Endothelial cell of umbilical vein (primary cell): Measurements from ENCODE around the gene USP40. TPM values are rescaled to one million over a fixed set of nuclear protein-coding genes. Genes with fewer than 3 reads are reported as not detected.

Source experiments
- BruUV-seq: library from RNA; stranded (reverse); fragments of 400-500 nt; replicated peaks from 2 replicates; lab custom pipeline; 2021; lab: Mats Ljungman, UMichigan
- CTCF ChIA-PET: fragments of 300-600, 350-600 bp; sonication (Branson Sonifier 250); formaldehyde crosslinking; loops from one replicate; lab custom pipeline; 2021; ENCODE audit warnings: antibody characterized with exemption, inconsistent platforms; lab: Charles Lee
- POLR2A ChIA-PET: fragments of 300-600, 350-600 bp; sonication (Branson Sonifier 250); formaldehyde crosslinking; loops from one replicate; lab custom pipeline; 2021; ENCODE audit warnings: antibody characterized with exemption, inconsistent platforms; lab: Charles Lee
- DNase-seq: peaks from one replicate; pipeline ENCODE4 v3.0.0-alpha.2; 2011; ENCODE audit warnings: low read depth, low spot score
- FAIRE-seq: peaks from 2 replicates; lab custom pipeline; 2011; peaks lifted over from hg19 to GRCh38; lab: Jason Lieb, UNC
- H2AFZ ChIP-seq: 2 replicates; pipeline ENCODE4 v1.6.0; 2012; ENCODE audit warnings: low read depth, low read length, control low read depth, inconsistent platforms
- H3K27ac ChIP-seq: 2 replicates; pipeline ENCODE4 v1.5.1; 2011; ENCODE audit warnings: low read depth, mild to moderate bottlenecking, control low read depth, low read length, moderate library complexity; ENCODE audit not compliant: insufficient read depth
- H3K27me3 ChIP-seq, 2 experiments: 2 replicates each; pipeline versions ENCODE4 v1.6.0 to v1.6.1; 2011; ENCODE audit warnings: low read length in 2 of 2, mixed read lengths in 1 of 2; ENCODE audit not compliant: control insufficient read depth in 2 of 2, insufficient read depth in 2 of 2
- H3K36me3 ChIP-seq, 2 experiments: 2 replicates in 1 of 2; 3 replicates in 1 of 2; pipeline ENCODE4 v1.5.1; 2011; ENCODE audit warnings: low read length in 2 of 2, mild to moderate bottlenecking in 1 of 2, moderate library complexity in 1 of 2; ENCODE audit not compliant: control insufficient read depth in 2 of 2, insufficient read depth in 2 of 2; ENCODE audit errors: extremely low read depth in 1 of 2
- H3K4me1 ChIP-seq: 3 replicates; pipeline ENCODE4 v1.5.1; 2011; ENCODE audit warnings: mild to moderate bottlenecking, low read length; ENCODE audit not compliant: control insufficient read depth, insufficient read depth; ENCODE audit errors: extremely low read depth
- H3K4me2 ChIP-seq: 2 replicates; pipeline ENCODE4 v1.6.1; 2011; ENCODE audit warnings: low read length, control low read depth, mixed read lengths; ENCODE audit not compliant: insufficient read depth
- H3K4me3 ChIP-seq, 3 experiments: fragments of 200-600 bp in 1 of 3; sonication (generic), shearing (Covaris generic) in 1 of 3; replicated peaks in 1 of 3; 2 replicates each; pipeline ENCODE4 v1.5.1; 2011 to 2016; ENCODE audit warnings: control low read depth in 3 of 3, low read length in 3 of 3, mild to moderate bottlenecking in 2 of 3, inconsistent platforms in 1 of 3, low read depth in 1 of 3, moderate library complexity in 1 of 3; ENCODE audit not compliant: insufficient read depth in 1 of 3
- H3K79me2 ChIP-seq: 2 replicates; pipeline ENCODE4 v1.6.0; 2012; ENCODE audit warnings: low read length, inconsistent platforms; ENCODE audit not compliant: control insufficient read depth, insufficient read depth
- H3K9ac ChIP-seq: replicated peaks from 2 replicates; pipeline ENCODE3; 2011; ENCODE audit warnings: low read length, control low read depth; ENCODE audit not compliant: insufficient read depth; ENCODE audit errors: extremely low read depth
- H3K9me1 ChIP-seq: replicated peaks from 3 replicates; pipeline ENCODE4 v1.6.0; 2011; ENCODE audit warnings: mild to moderate bottlenecking, low read length; ENCODE audit not compliant: control insufficient read depth, insufficient read depth; ENCODE audit errors: extremely low read depth
- H3K9me3 ChIP-seq: replicated peaks from 2 replicates; pipeline ENCODE4 v1.5.1; 2012; ENCODE audit warnings: low read length, inconsistent platforms; ENCODE audit not compliant: control insufficient read depth, insufficient read depth
- H4K20me1 ChIP-seq: replicated peaks from 2 replicates; pipeline ENCODE3; 2011; ENCODE audit warnings: mild to moderate bottlenecking, low read length; ENCODE audit not compliant: control insufficient read depth, insufficient read depth; ENCODE audit errors: extremely low read depth
- EZH2 ChIP-seq: IDR thresholded peaks from 2 replicates; pipeline ENCODE4 v1.6.1; 2012; ENCODE audit warnings: borderline replicate concordance, low read depth, mild to moderate bottlenecking, moderate library complexity, low read length, inconsistent platforms; ENCODE audit not compliant: severe bottlenecking
- FOS ChIP-seq: IDR thresholded peaks from 2 replicates; pipeline ENCODE4 v1.6.1; 2011; ENCODE audit warnings: mild to moderate bottlenecking, low read length, moderate library complexity, borderline replicate concordance; ENCODE audit not compliant: insufficient read depth
- GATA2 ChIP-seq: IDR thresholded peaks from 2 replicates; pipeline ENCODE4 v1.7.0; 2011; ENCODE audit warnings: low read depth, mild to moderate bottlenecking, moderate library complexity, mixed read lengths, low read length; ENCODE audit not compliant: insufficient read length, insufficient read depth
- JUN ChIP-seq: IDR thresholded peaks from 2 replicates; pipeline ENCODE4 v1.6.1; 2011; ENCODE audit warnings: borderline replicate concordance, low read depth; ENCODE audit not compliant: insufficient read length, insufficient read depth
- MYC ChIP-seq: IDR thresholded peaks from one replicate; pipeline ENCODE4 v1.6.1; 2011; ENCODE audit warnings: mild to moderate bottlenecking, low read depth, low read length
- POLR2A ChIP-seq: IDR thresholded peaks from 2 replicates; pipeline ENCODE4 v1.6.1; 2012; ENCODE audit warnings: low read depth, mild to moderate bottlenecking, control low read depth, low read length
- POLR2AphosphoS5 ChIP-seq: IDR thresholded peaks from 2 replicates; pipeline ENCODE4 v1.6.1; 2012; ENCODE audit warnings: low read depth, mild to moderate bottlenecking, control low read depth, low read length, moderate library complexity; ENCODE audit not compliant: insufficient read depth
- dilution Hi-C: fragments of 300-500 bp; cut with MboI; formaldehyde crosslinking; loops from one replicate; pipeline ENCODE4 v1.15.0; 2019; ENCODE audit warnings: low sequenced_read_pairs; ENCODE audit not compliant: extremely low pct_ligation_motif_present
- intact Hi-C: fragments of 100-400 bp; cut with micrococcal nuclease; formaldehyde crosslinking; loops from one replicate; pipeline ENCODE4 v1.10.0; 2022
- polyA plus RNA-seq, 4 experiments: library from polyadenylated mRNA; depleted of rRNA in 3 of 4; stranded (reverse) in 3 of 4; unstranded in 1 of 4; fragments of >200 nt; gene quantifications; 2 replicates each; pipeline versions ENCODE4 v1.2.1 to v1.2.3, GENCODE V29; 2011 to 2012; ENCODE audit warnings: missing spikeins in 1 of 4
- total RNA-seq: library from RNA; stranded (reverse); gene quantifications from 2 replicates; pipeline ENCODE4 v1.2.3, GENCODE V29; 2021
- TF ChIP-seq, protein P1 (sequence below): IDR thresholded peaks from 2 replicates; pipeline ENCODE4 v1.6.1; 2011; ENCODE audit not compliant: insufficient read depth, insufficient read length
- TF ChIP-seq, protein P2 (sequence below), 2 donors: IDR thresholded peaks; 1 replicate in 1 of 2; 2 replicates in 1 of 2; pipeline ENCODE4 v1.5.1; 2011; ENCODE audit warnings: low read length in 2 of 2, mild to moderate bottlenecking in 2 of 2, moderate library complexity in 2 of 2, control low read depth in 1 of 2, inconsistent platforms in 1 of 2, low read depth in 1 of 2; ENCODE audit not compliant: insufficient read depth in 1 of 2; ENCODE audit errors: extremely low read depth in 1 of 2

The USP40 gene
- total and polyA plus RNA-seq, 2 donors (not counting 3 experiments of a cell fraction or from before 2014, with no cell fraction given) = 32.2 to 32.5 TPM

GRCh38 chr2:233556881-233557736 is 9.5 kb downstream of the USP40 start:
- FAIRE-seq = no peak
- H3K4me2 ChIP-seq = peak overlapping the region; percentile 1
- CTCF ChIA-PET = interaction anchor here (0.6 to 1.2 kb wide), 3 partner anchors 45 to 108 kb away, joined by 3 read pairs; no protein-coding TSS in a partner anchor

More at GRCh38 chr2:233556881-233557736, 9.5 kb downstream of the USP40 start:
- H3K36me3 ChIP-seq = peaks cover 0 to 3% of the 10 kb centered on the region in 2 experiments
- dilution Hi-C loops (no loop called here), intact Hi-C loops (no loop called here)
- H3K4me3 ChIP-seq = no peak overlapping the region
- H3K9me1 ChIP-seq = no peaks in the 10 kb centered on the region
- H3K27me3 ChIP-seq = no peaks in the 10 kb centered on the region
- POLR2A ChIA-PET = interaction anchor here (0.9 to 1.7 kb wide), 2 partner anchors 10 to 13 kb away, joined by 4 to 5 read pairs; partner anchors contain the start of gene USP40
- H4K20me1 ChIP-seq = no peaks in the 10 kb centered on the region
- peak overlapping the region; percentile 51 for H3K27ac ChIP-seq
- peaks cover 14% of the 10 kb centered on the region for H3K4me1 ChIP-seq
- H3K9ac ChIP-seq = no peak overlapping the region
- H2AFZ ChIP-seq = peak overlapping the region; percentile 69
- no peak for TF ChIP-seq FOS
- TF ChIP-seq, protein P1, sequence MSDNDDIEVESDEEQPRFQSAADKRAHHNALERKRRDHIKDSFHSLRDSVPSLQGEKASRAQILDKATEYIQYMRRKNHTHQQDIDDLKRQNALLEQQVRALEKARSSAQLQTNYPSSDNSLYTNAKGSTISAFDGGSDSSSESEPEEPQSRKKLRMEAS = no peak
- TF ChIP-seq, protein P2, sequence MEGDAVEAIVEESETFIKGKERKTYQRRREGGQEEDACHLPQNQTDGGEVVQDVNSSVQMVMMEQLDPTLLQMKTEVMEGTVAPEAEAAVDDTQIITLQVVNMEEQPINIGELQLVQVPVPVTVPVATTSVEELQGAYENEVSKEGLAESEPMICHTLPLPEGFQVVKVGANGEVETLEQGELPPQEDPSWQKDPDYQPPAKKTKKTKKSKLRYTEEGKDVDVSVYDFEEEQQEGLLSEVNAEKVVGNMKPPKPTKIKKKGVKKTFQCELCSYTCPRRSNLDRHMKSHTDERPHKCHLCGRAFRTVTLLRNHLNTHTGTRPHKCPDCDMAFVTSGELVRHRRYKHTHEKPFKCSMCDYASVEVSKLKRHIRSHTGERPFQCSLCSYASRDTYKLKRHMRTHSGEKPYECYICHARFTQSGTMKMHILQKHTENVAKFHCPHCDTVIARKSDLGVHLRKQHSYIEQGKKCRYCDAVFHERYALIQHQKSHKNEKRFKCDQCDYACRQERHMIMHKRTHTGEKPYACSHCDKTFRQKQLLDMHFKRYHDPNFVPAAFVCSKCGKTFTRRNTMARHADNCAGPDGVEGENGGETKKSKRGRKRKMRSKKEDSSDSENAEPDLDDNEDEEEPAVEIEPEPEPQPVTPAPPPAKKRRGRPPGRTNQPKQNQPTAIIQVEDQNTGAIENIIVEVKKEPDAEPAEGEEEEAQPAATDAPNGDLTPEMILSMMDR (IDR thresholded peaks at IDR 0.05; ENCODE audit: extremely low read depth in 1 of 2, insufficient read depth in 1 of 2, low read depth in 1 of 2, low read length in 2 of 2) = no peak
- TF ChIP-seq POLR2A = no peak
- TF ChIP-seq POLR2AphosphoS5 = no peak
- TF ChIP-seq GATA2 = no peak
- TF ChIP-seq EZH2 = no peak
- no peak for TF ChIP-seq JUN
- TF ChIP-seq MYC = no peak
- BruUV-seq = no TSS peak
- no peaks in the 10 kb centered on the region for H3K9me3 ChIP-seq
- H3K79me2 ChIP-seq = no peaks in the 10 kb centered on the region
- DNase-seq = peak; percentile 34
